ENCODE results near the gene PSMD8.

Gene PSMD8

GRCh38 chr19:38386971-38387549 is 12.7 kb downstream of the PSMD8 start:
- Mint-ChIP-seq H3K36me3 (ENCODE audit: low read depth) (peaks cover 20% of the 10 kb centered on the region), H3K4me3 (peak overlapping the region; percentile 84 to 94 (median 89)), H3K4me1 (peaks cover 16% of the 10 kb centered on the region), H3K9me3 (no peaks in the 10 kb centered on the region), H3K27ac (peak overlapping the region in 2 of 3 experiments; percentile 31 to 71), H3K27me3 (ENCODE audit: low read depth) (peaks cover 38% of the 10 kb centered on the region)
- no peak for TF ChIP-seq CTCF (IDR thresholded peaks at IDR 0.05; ENCODE audit: unreplicated experiment in 3 of 3)

GRCh38 chr19:38387550-38388348 is 13.4 kb downstream of the PSMD8 start, which contains the start of gene GGN:
Gene GGN, minus strand, starts transcription at chr19:38388034. Its CDS starts 773 bp downstream, at chr19:38387261.
- Mint-ChIP-seq H3K27me3 (ENCODE audit: low read depth) (peaks cover 38% of the 10 kb centered on the region), H3K4me1 (peaks cover 16% of the 10 kb centered on the region), H3K9me3 (no peaks in the 10 kb centered on the region)

GRCh38 chr19:38388349-38389100 is 14.2 kb downstream of the PSMD8 start, which contains the start of gene SPRED3:
Gene SPRED3, plus strand, starts transcription at chr19:38388697. Its CDS starts 1,606 bp downstream, at chr19:38390303.
- H3K4me1 Mint-ChIP-seq = peaks cover 16% of the 10 kb centered on the region
- peaks cover 10% of the 10 kb centered on the region for H3K36me3 Mint-ChIP-seq (ENCODE audit: low read depth)
- H3K27ac Mint-ChIP-seq = peak within 1 kb of the TSS; percentile 20 to 71 (median 69)
- H3K4me3 Mint-ChIP-seq = peak within 1 kb of the TSS; percentile 89 to 94 (median 92)
- no peaks in the 10 kb centered on the region for H3K9me3 Mint-ChIP-seq
- TF ChIP-seq CTCF (IDR thresholded peaks at IDR 0.05; ENCODE audit: unreplicated experiment in 3 of 3) = no peak
- peaks cover 38% of the 10 kb centered on the region for H3K27me3 Mint-ChIP-seq (ENCODE audit: low read depth)

More at GRCh38 chr19:38387550-38388348, 13.4 kb downstream of the PSMD8 start, which contains the start of gene GGN:
- TF ChIP-seq CTCF (IDR thresholded peaks at IDR 0.05; ENCODE audit: unreplicated experiment in 3 of 3) = no peak
- H3K4me3 Mint-ChIP-seq = peak within 1 kb of the TSS; percentile 89 to 94 (median 92)
- H3K36me3 Mint-ChIP-seq (ENCODE audit: low read depth) = peaks cover 17% of the 10 kb centered on the region
- H3K27ac Mint-ChIP-seq = peak within 1 kb of the TSS; percentile 20 to 71 (median 69)

- Mint-ChIP-seq H3K4me1 (peaks cover 16% of the 10 kb centered on the region), H3K36me3 (ENCODE audit: low read depth) (peaks cover 14% of the 10 kb centered on the region), H3K9me3 (peaks cover 3% of the 10 kb centered on the region), H3K27me3 (ENCODE audit: low read depth) (peaks cover 34% of the 10 kb centered on the region), H3K4me3 (peak overlapping the region; percentile 80 to 92 (median 85)), H3K27ac (no peak overlapping the region)
- no peak for TF ChIP-seq CTCF (IDR thresholded peaks at IDR 0.05; ENCODE audit: unreplicated experiment in 3 of 3)
Measured at GRCh38 chr19:38389101-38389925, 14.9 kb downstream of the PSMD8 start.
